Measurements from ENCODE around the gene MRPS23.
A peak's percentile ranks its signal among the peaks of the same experiment; 100 is the strongest.

Gene MRPS23

DNA sequence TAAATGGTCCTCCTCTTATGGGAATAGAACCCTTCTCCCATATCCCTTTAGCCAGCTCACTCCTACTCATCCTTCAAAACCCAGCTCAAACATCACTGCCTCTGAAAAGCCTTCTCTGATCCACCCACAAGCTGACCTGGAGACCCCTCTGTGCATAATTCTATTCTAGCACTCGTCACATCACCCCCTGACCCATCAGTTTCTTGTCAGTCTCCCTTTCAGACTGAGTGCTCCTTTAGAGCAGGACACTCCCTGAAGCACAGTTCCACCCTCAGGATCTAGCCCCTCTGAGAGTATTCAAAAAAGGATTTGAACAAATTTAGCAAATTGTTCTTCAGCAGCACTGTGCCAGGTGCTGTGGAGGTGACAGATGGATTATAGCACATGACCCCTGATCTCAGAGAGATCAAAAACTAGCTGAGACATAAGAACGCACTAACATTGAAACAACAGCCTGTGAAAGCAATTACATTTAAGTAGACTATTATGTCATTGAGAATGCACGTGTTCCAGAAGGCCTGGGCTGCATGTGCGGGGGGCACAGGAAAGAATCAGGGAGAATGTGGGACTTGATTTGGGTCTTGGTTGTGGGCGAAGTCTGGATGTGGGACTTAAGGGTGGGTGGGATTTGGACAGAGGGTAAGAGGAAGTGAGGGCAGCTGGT lies 43.5 kb downstream of the MRPS23 start (continued):
- TF ChIP-seq ZNF610 (tag by site-specific recombination; IDR thresholded peaks at IDR 0.05; ENCODE audit: borderline replicate concordance) = no peak
- TF ChIP-seq ZNF274 (IDR thresholded peaks at IDR 0.05; ENCODE audit: low read length) = no peak
- no peak for TF ChIP-seq ZNF274 (tag by site-specific recombination; IDR thresholded peaks at IDR 0.05; ENCODE audit: borderline replicate concordance)
- no peak for TF ChIP-seq ZNF366 (tag by site-specific recombination; conservative IDR thresholded peaks at IDR 0.05)

GRCh38 chr17:57803021-57803420 lies 46.8 kb downstream of the MRPS23 start:
- TF ChIP-seq GLIS1 (tag by site-specific recombination; IDR thresholded peaks at IDR 0.05) (peak; percentile 25; the same call in 1 of the 2 replicates), MYNN (tag by site-specific recombination; IDR thresholded peaks at IDR 0.05; ENCODE audit: borderline replicate concordance) (no peak), ZNF155 (tag by site-specific recombination; IDR thresholded peaks at IDR 0.05) (no peak)
- H3K4me3 ChIP-seq (ENCODE audit: low read depth, low read length) = no peak overlapping the region
- H3K9me3 ChIP-seq (ENCODE audit: control insufficient read depth, insufficient read depth, low read depth, low read length) = no peaks in the 10 kb centered on the region
- H3K27ac ChIP-seq (ENCODE audit: extremely low read depth, low read depth, low read length) = no peak overlapping the region
- ChIA-PET POLR2A (no interaction called here), CTCF (interaction anchor here (0.6 to 2.4 kb wide), 5 partner anchors 20 to 721 kb away, joined by 3 to 13 read pairs (median 3); no protein-coding TSS in a partner anchor)
- peaks cover 4% of the 10 kb centered on the region; the same call in 1 of the 2 replicates for H3K4me1 ChIP-seq (ENCODE audit: control insufficient read depth, insufficient read depth, low read length)
- no peaks in the 10 kb centered on the region for H3K36me3 ChIP-seq (ENCODE audit: control insufficient read depth in 2 of 2, insufficient read depth in 1 of 2, low read length in 2 of 2)

DNA sequence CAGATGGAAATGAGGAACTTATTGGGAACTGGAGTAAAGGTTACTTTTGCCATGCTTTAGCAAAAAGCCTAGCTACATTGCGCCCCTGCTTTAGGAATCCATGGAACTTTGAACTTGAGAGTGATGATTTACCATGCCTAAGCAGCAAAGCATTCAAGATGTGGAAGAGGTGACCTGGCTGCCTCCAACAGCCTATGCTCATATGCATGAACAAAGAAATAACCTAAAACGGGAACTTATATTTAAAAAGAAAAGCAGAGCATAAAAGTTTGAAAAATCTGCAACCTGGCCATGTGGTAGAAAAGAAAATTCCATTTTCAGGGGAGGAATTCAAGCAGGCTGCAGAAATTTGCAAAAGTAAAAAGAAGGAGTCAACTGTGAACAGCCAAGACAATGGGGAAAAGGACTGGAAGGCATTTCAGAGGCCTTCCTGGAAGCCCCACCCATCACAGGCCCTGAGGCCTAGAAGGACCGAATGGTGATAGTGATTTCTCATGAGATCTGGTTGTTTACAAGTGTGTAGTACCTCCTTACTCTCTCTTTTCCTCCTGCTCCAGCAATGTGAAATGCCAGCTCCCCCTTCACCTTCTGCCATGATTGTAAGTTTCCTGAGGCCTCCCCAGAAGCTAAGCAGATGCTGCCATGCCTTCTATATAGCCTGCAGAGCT lies 48.7 kb downstream of the MRPS23 start:
- ChIA-PET POLR2A (no interaction called here), CTCF (interaction anchor here (0.7 to 2.4 kb wide), 6 partner anchors 11 to 322 kb away, joined by 3 to 13 read pairs (median 8); no protein-coding TSS in a partner anchor)
- Histone ChIP-seq H3K27ac (ENCODE audit: extremely low read depth, low read depth, low read length) (no peak overlapping the region), H3K9me3 (ENCODE audit: control insufficient read depth, insufficient read depth, low read depth, low read length) (no peaks in the 10 kb centered on the region), H3K36me3 (ENCODE audit: control insufficient read depth in 2 of 2, insufficient read depth in 1 of 2, low read length in 2 of 2) (no peaks in the 10 kb centered on the region), H3K4me1 (ENCODE audit: control insufficient read depth, insufficient read depth, low read length) (peaks cover 3% of the 10 kb centered on the region; the same call in 1 of the 2 replicates), H3K4me3 (ENCODE audit: low read depth, low read length) (no peak overlapping the region)
- TF ChIP-seq ZNF626 (tag by site-specific recombination; IDR thresholded peaks at IDR 0.05) (no peak), ZNF707 (tag by site-specific recombination; IDR thresholded peaks at IDR 0.05) (no peak), ZNF423 (tag by site-specific recombination; IDR thresholded peaks at IDR 0.05) (no peak), RBAK (tag by site-specific recombination; IDR thresholded peaks at IDR 0.05) (no peak), ZNF776 (tag by site-specific recombination; IDR thresholded peaks at IDR 0.05; ENCODE audit: borderline replicate concordance) (no peak), SETDB1 (IDR thresholded peaks at IDR 0.05; ENCODE audit: insufficient read length, low read length) (peak; percentile 81), ZNF548 (tag by site-specific recombination; IDR thresholded peaks at IDR 0.05) (no peak), ZNF311 (tag by site-specific recombination; IDR thresholded peaks at IDR 0.05; ENCODE audit: borderline replicate concordance) (no peak), ZNF433 (tag by site-specific recombination; IDR thresholded peaks at IDR 0.05; ENCODE audit: low read depth) (no peak), ZFP3 (tag by site-specific recombination; IDR thresholded peaks at IDR 0.05; ENCODE audit: low read depth) (no peak), ZNF585B (tag by site-specific recombination; IDR thresholded peaks at IDR 0.05) (peak; percentile 81)
- TF ChIP-seq, protein P1, sequence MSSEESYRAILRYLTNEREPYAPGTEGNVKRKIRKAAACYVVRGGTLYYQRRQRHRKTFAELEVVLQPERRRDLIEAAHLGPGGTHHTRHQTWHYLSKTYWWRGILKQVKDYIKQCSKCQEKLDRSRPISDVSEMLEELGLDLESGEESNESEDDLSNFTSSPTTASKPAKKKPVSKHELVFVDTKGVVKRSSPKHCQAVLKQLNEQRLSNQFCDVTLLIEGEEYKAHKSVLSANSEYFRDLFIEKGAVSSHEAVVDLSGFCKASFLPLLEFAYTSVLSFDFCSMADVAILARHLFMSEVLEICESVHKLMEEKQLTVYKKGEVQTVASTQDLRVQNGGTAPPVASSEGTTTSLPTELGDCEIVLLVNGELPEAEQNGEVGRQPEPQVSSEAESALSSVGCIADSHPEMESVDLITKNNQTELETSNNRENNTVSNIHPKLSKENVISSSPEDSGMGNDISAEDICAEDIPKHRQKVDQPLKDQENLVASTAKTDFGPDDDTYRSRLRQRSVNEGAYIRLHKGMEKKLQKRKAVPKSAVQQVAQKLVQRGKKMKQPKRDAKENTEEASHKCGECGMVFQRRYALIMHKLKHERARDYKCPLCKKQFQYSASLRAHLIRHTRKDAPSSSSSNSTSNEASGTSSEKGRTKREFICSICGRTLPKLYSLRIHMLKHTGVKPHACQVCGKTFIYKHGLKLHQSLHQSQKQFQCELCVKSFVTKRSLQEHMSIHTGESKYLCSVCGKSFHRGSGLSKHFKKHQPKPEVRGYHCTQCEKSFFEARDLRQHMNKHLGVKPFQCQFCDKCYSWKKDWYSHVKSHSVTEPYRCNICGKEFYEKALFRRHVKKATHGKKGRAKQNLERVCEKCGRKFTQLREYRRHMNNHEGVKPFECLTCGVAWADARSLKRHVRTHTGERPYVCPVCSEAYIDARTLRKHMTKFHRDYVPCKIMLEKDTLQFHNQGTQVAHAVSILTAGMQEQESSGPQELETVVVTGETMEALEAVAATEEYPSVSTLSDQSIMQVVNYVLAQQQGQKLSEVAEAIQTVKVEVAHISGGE (tag by site-specific recombination; conservative IDR thresholded peaks at IDR 0.05; ENCODE audit: low read depth) = no peak
